HG02571 (cell line): Measurements from ENCODE around the gene MT1A.

Source experiments
- ATAC-seq: cut with Tn5 transposase; IDR thresholded peaks from one replicate; pipeline ENCODE4 v1.9.1; 2021; ENCODE audit warnings: mild to moderate bottlenecking, moderate library complexity; ENCODE audit not compliant: unreplicated experiment

Gene MT1A

GRCh38 chr16:56675685-56676210 lies 37.3 kb downstream of the MT1A start:
- no peak for ATAC-seq

- ATAC-seq, result no peak
These were observed 39.0 kb downstream of the MT1A start for GRCh38 chr16:56677474-56677873.

DNA sequence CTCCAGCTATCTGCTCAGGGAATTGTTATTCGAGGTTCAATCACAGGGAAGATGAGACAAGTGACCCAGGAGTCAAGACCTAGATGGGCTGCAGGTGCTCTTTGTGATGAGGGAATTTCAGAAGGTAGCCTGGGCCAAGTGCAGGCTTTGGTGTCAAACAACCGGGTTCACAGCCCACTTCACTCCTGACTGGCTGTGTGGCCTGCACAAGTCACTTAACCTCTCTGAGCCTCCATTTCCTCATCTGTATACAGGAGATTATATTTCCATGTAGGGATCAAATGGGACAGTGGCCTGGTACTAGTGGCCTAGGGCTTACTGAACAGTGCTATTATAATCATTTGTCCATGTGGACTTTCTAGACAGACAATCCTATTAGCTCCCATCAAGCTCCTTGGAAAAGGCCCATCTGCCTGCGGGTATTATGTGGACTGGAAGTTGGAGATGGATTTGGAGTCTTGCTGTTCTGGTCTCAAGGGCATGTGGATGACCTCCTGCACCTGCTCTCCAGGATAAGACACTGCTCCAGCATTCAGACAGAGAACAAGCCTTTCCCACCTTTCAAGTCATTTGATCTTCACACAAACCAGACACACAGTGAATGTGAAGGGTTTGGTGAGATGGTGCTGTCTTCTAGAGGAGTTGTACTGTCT lies 40.7 kb downstream of the MT1A start:
- ATAC-seq, result no peak

- ATAC-seq, result no peak
These were observed 41.4 kb downstream of the MT1A start for GRCh38 chr16:56679818-56680217.

DNA sequence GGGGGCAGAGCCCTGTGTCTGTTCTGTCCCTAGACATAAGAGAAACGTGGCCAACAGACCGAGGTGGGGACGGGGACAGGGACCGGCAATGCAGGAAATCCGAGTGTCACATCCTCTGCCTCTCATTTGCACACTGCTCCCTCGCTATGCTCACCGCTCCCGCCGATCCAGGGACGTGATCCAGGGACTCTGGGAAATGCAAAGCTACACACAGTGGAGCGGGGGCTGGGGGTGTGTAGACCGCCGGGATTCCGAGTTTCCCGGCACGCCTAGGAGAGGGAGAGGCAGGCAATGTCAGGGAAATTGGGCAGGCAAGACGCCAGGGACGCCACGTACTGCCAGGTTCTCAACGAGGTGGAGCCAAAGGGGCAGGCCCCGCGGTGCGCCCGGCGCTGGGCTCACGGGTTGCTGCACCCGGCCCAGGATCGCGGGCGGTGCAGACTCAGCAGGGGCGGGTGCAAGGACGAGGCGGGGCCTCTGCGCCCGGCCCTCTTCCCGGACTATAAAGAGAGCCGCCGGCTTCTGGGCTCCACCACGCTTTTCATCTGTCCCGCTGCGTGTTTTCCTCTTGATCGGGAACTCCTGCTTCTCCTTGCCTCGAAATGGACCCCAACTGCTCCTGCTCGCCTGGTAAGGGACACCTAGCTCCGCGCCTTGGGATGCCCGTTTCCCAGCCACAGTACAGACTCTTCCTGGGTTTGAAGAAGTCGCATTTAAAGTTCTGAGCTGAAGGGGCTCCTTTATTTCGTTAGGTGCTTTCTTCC lies 43.7 kb downstream of the MT1A start, which contains the start of gene MT1X:
Gene MT1X, plus strand, starts transcription at position 532 of the 764 bp plus-strand sequence. Its CDS starts 71 bp downstream, at position 603.
- peak; percentile 97 for ATAC-seq

- no peak for ATAC-seq
These were observed 44.4 kb downstream of the MT1A start for GRCh38 chr16:56682703-56683397.

DNA sequence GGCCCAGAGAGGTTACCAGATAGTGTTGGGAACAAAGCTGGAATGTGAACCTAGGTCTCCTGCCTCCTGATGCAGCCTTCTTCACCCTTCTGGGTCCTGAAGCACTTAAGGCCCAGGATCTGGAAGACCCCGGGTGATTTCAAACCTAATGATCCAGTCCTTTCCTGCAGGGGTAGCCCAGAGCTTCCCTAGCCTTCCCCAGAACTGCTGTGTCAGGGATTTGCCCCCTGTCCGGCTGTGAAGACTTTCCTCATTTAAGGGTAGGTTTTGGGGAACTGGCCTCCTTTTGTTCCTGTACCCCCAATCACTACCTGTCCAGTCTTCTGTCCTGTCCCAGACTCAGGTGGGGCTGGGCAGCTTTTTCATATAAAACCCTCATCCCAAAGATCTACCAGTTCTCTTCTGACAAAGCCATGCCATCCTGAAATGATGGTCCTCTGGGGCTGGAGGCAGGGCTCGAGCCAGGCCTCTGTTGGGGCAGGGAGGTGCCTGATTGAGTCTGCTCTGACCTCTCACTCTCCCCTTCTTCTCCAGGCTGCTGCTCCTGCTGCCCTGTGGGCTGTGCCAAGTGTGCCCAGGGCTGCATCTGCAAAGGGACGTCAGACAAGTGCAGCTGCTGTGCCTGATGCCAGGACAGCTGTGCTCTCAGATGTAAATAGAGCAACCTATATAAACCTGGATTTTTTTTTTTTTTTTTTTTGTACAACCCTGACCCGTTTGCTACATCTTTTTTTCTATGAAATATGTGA lies 45.1 kb downstream of the MT1A start:
- no peak for ATAC-seq

GRCh38 chr16:56684256-56684925 lies 45.9 kb downstream of the MT1A start:
- ATAC-seq, result no peak

GRCh38 chr16:56684926-56685590 lies 46.6 kb downstream of the MT1A start:
- ATAC-seq, result no peak

DNA sequence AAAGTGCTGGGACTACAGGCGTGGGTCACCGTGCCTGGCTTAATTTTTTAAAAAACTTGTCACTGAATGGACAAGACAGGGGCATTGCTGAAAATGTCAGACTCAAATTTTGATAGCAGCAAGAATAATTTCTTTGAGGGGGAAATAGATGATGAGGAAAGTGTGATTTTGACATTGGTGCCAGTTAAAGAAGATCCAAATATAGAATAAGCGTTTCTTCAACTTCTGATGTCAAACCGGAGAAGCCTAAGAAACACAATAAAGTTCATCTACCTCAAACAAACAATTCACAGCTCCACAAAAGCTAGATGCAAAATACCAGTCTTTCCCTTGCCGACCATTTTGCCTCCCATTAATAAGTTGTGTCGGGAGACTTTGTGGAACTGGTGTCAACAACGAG lies 48.3 kb downstream of the MT1A start:
- ATAC-seq, result no peak

GRCh38 chr16:56688762-56689161 lies 50.3 kb downstream of the MT1A start:
- no peak for ATAC-seq

- ATAC-seq, result no peak
These were observed 50.7 kb downstream of the MT1A start for GRCh38 chr16:56689171-56689570.
